CD8-positive, alpha-beta memory T cell (primary cell): Measurements from ENCODE around the gene CSMD2. TPM values are rescaled to one million over a fixed set of nuclear protein-coding genes. Genes with fewer than 3 reads are reported as not detected.

Experiments used
- CTCF ChIA-PET: fragments of 350-600 bp; sonication (Branson Sonifier 250); formaldehyde crosslinking; loops from one replicate; lab custom pipeline; 2021; ENCODE audit warnings: antibody characterized with exemption; lab: Charles Lee
- POLR2A ChIA-PET: fragments of 350-600 bp; sonication (Branson Sonifier 250); formaldehyde crosslinking; loops from one replicate; lab custom pipeline; 2021; ENCODE audit warnings: antibody characterized with exemption; lab: Charles Lee
- DNase-seq, 5 donors: peaks; one replicate each; pipeline versions ENCODE4 v3.0.0 to v3.0.0-alpha.2; 2020 to 2022; ENCODE audit warnings: mixed read lengths in 1 of 5
- H3K27ac ChIP-seq: one replicate; pipeline ENCODE4 v1.7.0; 2013; ENCODE audit warnings: low read depth, mild to moderate bottlenecking, low read length, moderate library complexity
- H3K27me3 ChIP-seq: 2 replicates; pipeline ENCODE4 v1.7.0; 2013; ENCODE audit warnings: low read length, mild to moderate bottlenecking; ENCODE audit not compliant: insufficient read depth, poor library complexity, severe bottlenecking
- H3K36me3 ChIP-seq: 2 replicates; pipeline ENCODE4 v1.7.0; 2013; ENCODE audit warnings: mild to moderate bottlenecking, low read length, moderate library complexity; ENCODE audit not compliant: insufficient read depth
- H3K4me1 ChIP-seq: 2 replicates; pipeline ENCODE4 v1.7.0; 2013; ENCODE audit warnings: mild to moderate bottlenecking, low read length, moderate library complexity; ENCODE audit not compliant: insufficient read depth
- H3K4me3 ChIP-seq: 2 replicates; pipeline ENCODE4 v1.7.0; 2013; ENCODE audit warnings: mild to moderate bottlenecking, low read length
- H3K9me3 ChIP-seq: 2 replicates; pipeline ENCODE4 v1.7.0; 2013; ENCODE audit warnings: mild to moderate bottlenecking, low read length
- H3K27ac Mint-ChIP-seq, 8 donors: one replicate each; pipeline ENCODE4 v1.8.0; 2020 to 2021; ENCODE audit warnings: mixed read lengths in 8 of 8, mild to moderate bottlenecking in 6 of 8, inconsistent platforms in 3 of 8, moderate library complexity in 3 of 8
- H3K27me3 Mint-ChIP-seq, 2 donors: one replicate each; pipeline ENCODE4 v1.8.0; 2020 to 2021; ENCODE audit warnings: mixed read lengths in 2 of 2, mild to moderate bottlenecking in 1 of 2, moderate library complexity in 1 of 2
- H3K36me3 Mint-ChIP-seq, 3 donors: one replicate each; pipeline ENCODE4 v1.8.0; 2020 to 2021; ENCODE audit warnings: mixed read lengths in 3 of 3, inconsistent platforms in 1 of 3, mild to moderate bottlenecking in 1 of 3
- H3K4me1 Mint-ChIP-seq, 3 donors: one replicate each; pipeline ENCODE4 v1.8.0; 2020 to 2021; ENCODE audit warnings: mixed read lengths in 3 of 3, inconsistent platforms in 1 of 3, mild to moderate bottlenecking in 1 of 3
- H3K4me3 Mint-ChIP-seq, 7 donors: one replicate each; pipeline ENCODE4 v1.8.0; 2020 to 2021; ENCODE audit warnings: mixed read lengths in 7 of 7, mild to moderate bottlenecking in 6 of 7, moderate library complexity in 4 of 7, inconsistent platforms in 2 of 7
- H3K9me3 Mint-ChIP-seq, 5 donors: one replicate each; pipeline ENCODE4 v1.8.0; 2020 to 2022; ENCODE audit warnings: mixed read lengths in 5 of 5, mild to moderate bottlenecking in 3 of 5, moderate library complexity in 2 of 5, inconsistent platforms in 1 of 5
- polyA plus RNA-seq: library from polyadenylated mRNA; unstranded; fragments of 300-500 nt; fragmentation: Illumina TruSeq; gene quantifications from one replicate; pipeline ENCODE4 v1.2.3, GENCODE V29; 2021
- total RNA-seq, 2 experiments: library from RNA; stranded (reverse); gene quantifications; one replicate each; pipeline ENCODE4 v1.2.3, GENCODE V29; 2021

Gene CSMD2
- total and polyA plus RNA-seq, 3 experiments from 2014 or later, result not detected

DNA sequence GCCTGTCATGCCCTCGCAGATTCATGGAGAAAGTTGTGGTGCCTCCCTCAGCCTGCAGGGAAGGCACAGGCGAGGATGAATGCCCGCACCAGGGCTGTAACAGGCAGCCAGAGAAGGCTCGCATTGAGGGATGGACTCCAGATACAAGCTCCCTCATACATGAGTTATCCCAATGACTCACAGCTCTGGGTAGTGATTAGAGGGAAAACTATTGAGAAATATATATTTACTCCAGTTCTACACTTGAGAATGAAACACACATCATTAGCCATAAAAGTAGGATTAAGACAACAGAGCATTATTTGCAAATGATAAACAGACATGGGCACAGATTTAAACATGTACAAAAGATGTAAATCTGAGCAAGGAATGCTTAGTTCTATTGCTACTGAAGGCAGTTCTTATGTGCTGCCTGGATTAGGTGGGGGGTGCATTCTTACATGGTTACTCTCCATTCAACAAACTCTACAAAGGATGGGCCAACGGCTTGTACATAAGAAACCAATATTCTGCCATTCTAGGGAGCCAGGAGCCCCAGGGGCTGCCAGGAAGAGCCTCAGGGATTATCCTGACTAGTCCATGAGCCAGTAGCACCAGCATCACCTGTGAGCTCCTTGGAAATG is 97.9 kb downstream of the CSMD2 start:
- CTCF ChIA-PET, result no interaction called here
- no peak overlapping the region for H3K4me3 Mint-ChIP-seq
- H3K4me3 ChIP-seq, result no peak overlapping the region

DNA sequence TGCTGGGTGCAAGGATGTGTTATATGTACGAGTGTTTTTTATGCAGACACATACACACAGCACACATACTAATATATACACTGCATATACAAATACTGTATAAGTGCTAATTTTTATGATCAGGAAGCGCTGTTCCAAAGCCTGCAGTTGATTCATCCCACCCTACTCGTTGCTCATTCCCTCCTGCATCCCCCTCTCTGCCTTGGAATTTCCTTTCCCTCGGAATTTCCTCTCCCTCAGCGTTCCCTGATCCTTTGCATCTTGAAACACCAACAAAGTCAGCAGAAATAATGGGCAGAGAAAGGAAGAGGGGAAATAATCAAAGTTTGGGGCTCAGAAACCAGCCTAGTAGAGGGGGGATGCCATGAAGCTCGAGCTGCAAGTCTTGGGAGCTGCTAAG is 98.9 kb downstream of the CSMD2 start:
- Mint-ChIP-seq H3K4me3 (no peak overlapping the region), H3K27me3 (peaks cover 11 to 14% of the 10 kb centered on the region in 2 donors), H3K9me3 (peaks cover 0 to 9% (median 0%) of the 10 kb centered on the region in 5 donors), H3K4me1 (no peaks in the 10 kb centered on the region), H3K36me3 (no peaks in the 10 kb centered on the region), H3K27ac (no peak overlapping the region)
- H3K27me3 ChIP-seq, result no peaks in the 10 kb centered on the region
- no peaks in the 10 kb centered on the region for H3K36me3 ChIP-seq
- no peak overlapping the region for H3K27ac ChIP-seq
- H3K9me3 ChIP-seq, result no peaks in the 10 kb centered on the region
- ChIA-PET CTCF (interaction anchor here (0.7 kb wide), 1 partner anchor 10 kb away, joined by 3 read pairs; no protein-coding TSS in a partner anchor), POLR2A (no interaction called here)
- DNase-seq, result no peak
- H3K4me1 ChIP-seq, result no peaks in the 10 kb centered on the region
- no peak overlapping the region for H3K4me3 ChIP-seq

More for the DNA sequence above, 97.9 kb downstream of the CSMD2 start:
- H3K36me3 ChIP-seq, result no peaks in the 10 kb centered on the region
- H3K36me3 Mint-ChIP-seq, result no peaks in the 10 kb centered on the region
- H3K9me3 Mint-ChIP-seq, result peaks cover 0 to 9% (median 0%) of the 10 kb centered on the region in 5 donors
- H3K27me3 ChIP-seq, result no peaks in the 10 kb centered on the region
- no peak for DNase-seq
- H3K9me3 ChIP-seq, result no peaks in the 10 kb centered on the region
- POLR2A ChIA-PET, result no interaction called here
- H3K4me1 Mint-ChIP-seq, result no peaks in the 10 kb centered on the region
- H3K27me3 Mint-ChIP-seq, result peaks cover 9 to 24% of the 10 kb centered on the region in 2 donors
- no peaks in the 10 kb centered on the region for H3K4me1 ChIP-seq
- H3K27ac ChIP-seq, result no peak overlapping the region
- no peak overlapping the region for H3K27ac Mint-ChIP-seq

DNA sequence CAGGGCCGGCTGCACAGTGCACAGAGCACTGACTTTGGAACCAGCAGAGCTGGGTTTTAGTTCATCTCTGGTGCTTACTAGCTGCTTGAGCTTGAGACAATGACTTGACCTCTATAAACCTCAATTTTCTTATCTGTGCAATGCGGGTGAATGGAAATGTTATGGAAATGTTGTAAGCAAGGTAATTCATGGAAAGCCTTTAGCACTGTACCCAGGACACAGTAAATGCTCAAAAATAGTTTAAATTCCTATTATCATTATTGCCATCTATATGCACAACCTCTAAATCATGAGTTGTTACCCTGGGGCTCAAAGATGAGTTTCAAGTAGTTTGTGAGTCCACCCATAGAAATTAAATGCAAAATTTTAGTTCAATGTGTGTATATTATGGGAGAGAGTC is 99.5 kb downstream of the CSMD2 start:
- peaks cover 10 to 11% of the 10 kb centered on the region in 2 donors for H3K27me3 Mint-ChIP-seq
- DNase-seq, result no peak
- H3K4me1 Mint-ChIP-seq, result no peaks in the 10 kb centered on the region
- POLR2A ChIA-PET, result no interaction called here
- no peaks in the 10 kb centered on the region for H3K27me3 ChIP-seq
- no peaks in the 10 kb centered on the region for H3K36me3 ChIP-seq
- peaks cover 0 to 9% (median 0%) of the 10 kb centered on the region in 5 donors for H3K9me3 Mint-ChIP-seq
- H3K27ac Mint-ChIP-seq, result no peak overlapping the region
- no peaks in the 10 kb centered on the region for H3K36me3 Mint-ChIP-seq
- H3K27ac ChIP-seq, result no peak overlapping the region
- H3K4me3 Mint-ChIP-seq, result no peak overlapping the region
- CTCF ChIA-PET, result interaction anchor here (0.7 kb wide), 1 partner anchor 9 kb away, joined by 3 read pairs; no protein-coding TSS in a partner anchor
- H3K9me3 ChIP-seq, result no peaks in the 10 kb centered on the region
- H3K4me1 ChIP-seq, result no peaks in the 10 kb centered on the region
- no peak overlapping the region for H3K4me3 ChIP-seq

DNA sequence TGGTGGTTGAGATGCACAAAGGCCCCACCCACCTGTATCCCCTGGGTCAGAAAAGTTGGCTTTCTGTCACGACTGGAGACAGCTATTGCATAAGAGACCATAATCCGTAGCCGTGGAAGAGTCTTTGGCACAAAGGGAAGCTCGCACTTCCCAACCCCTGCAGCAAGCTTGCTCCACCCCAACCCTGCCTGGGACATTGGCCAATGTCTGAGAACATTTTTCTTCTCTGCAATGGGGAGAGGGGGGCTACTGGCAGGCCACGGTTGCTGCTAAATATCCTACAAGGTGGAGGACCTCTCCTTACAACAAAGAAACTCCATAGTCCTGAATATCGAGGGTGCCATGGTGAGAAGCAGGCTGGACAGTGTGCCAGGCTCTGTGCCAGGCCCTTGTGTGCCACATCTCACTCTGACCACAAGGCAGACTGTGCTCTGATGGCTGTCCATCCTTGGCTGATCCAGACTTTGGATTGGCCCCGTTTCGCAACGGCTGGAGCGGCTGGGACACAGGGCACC is 104.1 kb downstream of the CSMD2 start:
- no peak for DNase-seq
- Mint-ChIP-seq H3K27me3 (peaks cover 1 to 28% of the 10 kb centered on the region in 2 donors), H3K4me1 (no peaks in the 10 kb centered on the region), H3K36me3 (no peaks in the 10 kb centered on the region), H3K4me3 (no peak overlapping the region), H3K27ac (no peak overlapping the region), H3K9me3 (peaks cover 0 to 6% (median 0%) of the 10 kb centered on the region in 5 donors)
- H3K4me1 ChIP-seq, result no peaks in the 10 kb centered on the region
- H3K4me3 ChIP-seq, result no peak overlapping the region
- H3K27ac ChIP-seq, result no peak overlapping the region
- no peaks in the 10 kb centered on the region for H3K9me3 ChIP-seq
- ChIA-PET CTCF (no interaction called here), POLR2A (no interaction called here)
- H3K36me3 ChIP-seq, result no peaks in the 10 kb centered on the region
- H3K27me3 ChIP-seq, result peaks cover 7% of the 10 kb centered on the region

GRCh38 chr1:34060187-34060730 is 104.8 kb downstream of the CSMD2 start:
- no peak overlapping the region for H3K4me3 ChIP-seq
- CTCF ChIA-PET, result no interaction called here
- no peaks in the 10 kb centered on the region for H3K36me3 ChIP-seq
- no peak overlapping the region for H3K27ac ChIP-seq
- peak overlapping the region in 1 of 8 donors; percentile 80 for H3K27ac Mint-ChIP-seq
- H3K4me1 ChIP-seq, result no peaks in the 10 kb centered on the region
- H3K4me3 Mint-ChIP-seq, result no peak overlapping the region
- POLR2A ChIA-PET, result no interaction called here
- H3K4me1 Mint-ChIP-seq, result no peaks in the 10 kb centered on the region
- H3K27me3 ChIP-seq, result peaks cover 7% of the 10 kb centered on the region
- DNase-seq, result no peak
- H3K9me3 ChIP-seq, result no peaks in the 10 kb centered on the region
- H3K27me3 Mint-ChIP-seq, result peaks cover 1 to 25% of the 10 kb centered on the region in 2 donors
- H3K9me3 Mint-ChIP-seq, result peaks cover 0 to 6% (median 0%) of the 10 kb centered on the region in 5 donors
- H3K36me3 Mint-ChIP-seq, result no peaks in the 10 kb centered on the region

DNA sequence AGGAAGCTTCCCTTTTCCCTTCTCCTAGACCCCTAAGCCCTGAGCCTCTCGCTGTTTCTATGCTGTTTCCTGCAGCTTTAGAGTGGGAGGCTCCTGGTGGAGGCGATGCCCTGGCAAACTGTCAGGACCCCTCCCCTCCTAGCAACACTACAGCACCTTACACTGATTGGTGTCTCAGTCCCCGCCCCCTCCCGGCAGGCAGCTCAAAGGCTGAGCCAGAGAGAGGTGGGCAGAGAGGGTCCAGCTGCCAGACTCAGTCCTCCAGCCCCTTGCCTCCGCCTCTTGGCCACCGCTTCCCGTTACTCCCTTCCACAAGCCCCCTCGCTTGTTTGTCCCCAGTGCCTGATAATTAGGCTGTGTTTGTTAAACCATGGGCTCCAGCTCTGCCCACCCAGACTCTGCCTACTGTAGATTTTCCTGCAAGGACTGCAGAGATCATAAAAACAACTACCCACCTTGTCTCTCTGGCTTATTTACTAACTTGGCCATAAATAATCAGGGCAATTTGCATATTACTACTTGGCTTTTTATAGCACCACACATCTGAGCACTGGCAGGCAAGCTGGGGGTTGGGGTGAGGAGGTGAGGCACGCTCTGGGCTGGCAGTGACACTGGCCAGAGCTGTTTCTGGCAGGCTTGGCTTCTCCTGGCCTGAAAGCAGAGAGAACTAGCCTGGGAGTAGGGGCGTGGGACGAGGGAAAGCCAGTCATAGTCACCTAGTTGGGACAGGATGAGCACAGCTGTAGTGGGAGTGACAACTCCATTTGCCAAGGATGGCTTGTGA is 107.5 kb downstream of the CSMD2 start:
- H3K9me3 Mint-ChIP-seq, result peaks cover 0 to 3% (median 0%) of the 10 kb centered on the region in 5 donors
- no peaks in the 10 kb centered on the region for H3K4me1 ChIP-seq
- H3K27ac ChIP-seq, result no peak overlapping the region
- no peak overlapping the region for H3K4me3 Mint-ChIP-seq
- H3K4me1 Mint-ChIP-seq, result no peaks in the 10 kb centered on the region
- DNase-seq, result no peak
- no peak overlapping the region for H3K27ac Mint-ChIP-seq
- no peaks in the 10 kb centered on the region for H3K36me3 ChIP-seq
- H3K27me3 Mint-ChIP-seq, result peaks cover 1 to 22% of the 10 kb centered on the region in 2 donors
- POLR2A ChIA-PET, result no interaction called here
- H3K4me3 ChIP-seq, result no peak overlapping the region
- CTCF ChIA-PET, result no interaction called here
- H3K36me3 Mint-ChIP-seq, result no peaks in the 10 kb centered on the region
- peaks cover 7% of the 10 kb centered on the region for H3K27me3 ChIP-seq
- H3K9me3 ChIP-seq, result no peaks in the 10 kb centered on the region

DNA sequence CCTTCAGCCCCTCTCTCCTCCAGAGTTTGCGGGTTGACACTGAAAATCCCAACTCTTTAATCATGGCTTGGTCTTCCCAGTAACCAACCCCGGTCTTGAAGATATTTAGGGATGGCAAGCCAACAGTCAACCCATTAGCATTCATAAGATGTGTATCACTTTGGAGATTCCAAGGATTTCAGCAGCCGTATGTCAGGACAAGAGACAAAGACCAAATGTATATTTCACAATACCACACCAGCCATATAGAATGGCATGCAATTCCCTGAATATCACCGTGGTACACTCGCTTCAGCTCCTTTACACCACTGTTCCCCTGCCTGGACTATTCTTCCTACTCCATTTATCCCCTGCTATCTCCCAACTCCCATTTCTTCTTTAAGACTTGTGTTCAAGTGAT is 109.2 kb downstream of the CSMD2 start:
- Histone ChIP-seq H3K27ac (no peak overlapping the region), H3K4me3 (no peak overlapping the region), H3K4me1 (no peaks in the 10 kb centered on the region), H3K9me3 (no peaks in the 10 kb centered on the region), H3K27me3 (peaks cover 7% of the 10 kb centered on the region), H3K36me3 (no peaks in the 10 kb centered on the region)
- POLR2A ChIA-PET, result no interaction called here
- H3K9me3 Mint-ChIP-seq, result no peaks in the 10 kb centered on the region
- no peak overlapping the region for H3K27ac Mint-ChIP-seq
- H3K36me3 Mint-ChIP-seq, result no peaks in the 10 kb centered on the region
- peaks cover 0 to 22% of the 10 kb centered on the region in 2 donors for H3K27me3 Mint-ChIP-seq
- CTCF ChIA-PET, result interaction anchor here (1.1 kb wide), 1 partner anchor 10 kb away, joined by 3 read pairs; no protein-coding TSS in a partner anchor
- H3K4me3 Mint-ChIP-seq, result no peak overlapping the region
- DNase-seq, result no peak
- no peaks in the 10 kb centered on the region for H3K4me1 Mint-ChIP-seq

DNA sequence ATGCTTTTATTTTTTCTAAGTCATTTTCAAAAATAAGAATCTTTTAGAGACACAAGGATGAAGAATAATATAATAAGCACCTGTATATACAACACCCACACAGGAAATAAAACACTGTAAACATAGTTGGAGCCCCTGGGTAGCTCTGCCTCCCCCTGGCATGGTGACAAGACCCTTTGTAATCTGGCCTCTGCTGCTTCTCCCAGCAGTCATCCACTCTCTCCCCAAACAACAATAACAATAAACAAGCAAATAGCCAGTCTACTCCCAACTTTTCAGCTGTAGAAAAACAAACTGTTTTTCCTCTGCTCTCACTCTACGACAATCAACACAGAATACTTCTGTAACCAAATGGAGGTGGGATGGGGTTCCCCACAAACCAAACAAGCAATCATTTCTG is 110.1 kb downstream of the CSMD2 start:
- Mint-ChIP-seq H3K27ac (no peak overlapping the region), H3K27me3 (peaks cover 2 to 20% of the 10 kb centered on the region in 2 donors), H3K4me3 (no peak overlapping the region), H3K36me3 (no peaks in the 10 kb centered on the region), H3K4me1 (no peaks in the 10 kb centered on the region), H3K9me3 (peaks cover 0 to 3% (median 0%) of the 10 kb centered on the region in 5 donors)
- no peak for DNase-seq
- Histone ChIP-seq H3K27ac (no peak overlapping the region), H3K9me3 (no peaks in the 10 kb centered on the region), H3K4me1 (no peaks in the 10 kb centered on the region), H3K27me3 (peaks cover 7% of the 10 kb centered on the region), H3K36me3 (no peaks in the 10 kb centered on the region), H3K4me3 (no peak overlapping the region)
- ChIA-PET POLR2A (no interaction called here), CTCF (no interaction called here)
